GM12878 (cell line): ENCODE results near the gene TCTN1.

Experiments
- BCL11A ChIP-seq: IDR thresholded peaks from 2 replicates; pipeline ENCODE4 v1.6.1; 2011; ENCODE audit warnings: low read depth, low read length
- EZH2 ChIP-seq: IDR thresholded peaks from 2 replicates; pipeline ENCODE4 v1.6.1; 2012; ENCODE audit warnings: low read depth, mild to moderate bottlenecking, control low read depth, inconsistent platforms, low read length, borderline replicate concordance; ENCODE audit not compliant: control insufficient read depth
- SIN3A ChIP-seq: IDR thresholded peaks from 2 replicates; pipeline ENCODE4 v1.6.1; 2012; ENCODE audit warnings: low read depth, low read length, improper control_type of control experiment
- SIX5 ChIP-seq: IDR thresholded peaks from 2 replicates; pipeline ENCODE4 v1.6.1; 2011; ENCODE audit warnings: mild to moderate bottlenecking, low read depth, low read length, moderate library complexity; ENCODE audit not compliant: severe bottlenecking

DNA sequence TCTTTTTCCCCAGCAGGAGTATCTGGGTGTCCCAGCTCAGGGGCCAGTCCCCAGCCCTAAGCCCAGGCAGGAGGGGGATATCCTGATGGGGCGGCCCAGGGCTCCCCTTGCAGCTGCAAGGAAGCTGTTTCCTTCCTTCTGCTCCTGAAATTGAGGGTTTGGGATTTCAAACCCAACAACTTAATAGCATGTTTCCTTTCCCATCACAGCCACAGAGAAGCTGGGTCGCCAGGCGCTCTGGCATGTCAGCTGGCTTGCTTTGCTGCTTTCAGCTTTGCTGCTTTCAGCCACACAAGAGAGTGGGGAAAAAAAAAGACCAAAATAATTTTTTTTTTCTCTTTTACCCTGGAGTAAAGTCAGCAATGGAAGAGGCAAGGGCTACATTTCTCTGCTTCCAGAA, 44.9 kb downstream of the TCTN1 start:
- TF ChIP-seq EZH2 (no peak), SIN3A (no peak), SIX5 (no peak), BCL11A (no peak)
